ENCODE measurements around the gene KMT2C. TPM values are rescaled to one million over a fixed set of nuclear protein-coding genes. Genes with fewer than 3 reads are reported as not detected.

KMT2C gene
- total RNA-seq: 21.1 and 32.1 TPM in 2 replicates

DNA sequence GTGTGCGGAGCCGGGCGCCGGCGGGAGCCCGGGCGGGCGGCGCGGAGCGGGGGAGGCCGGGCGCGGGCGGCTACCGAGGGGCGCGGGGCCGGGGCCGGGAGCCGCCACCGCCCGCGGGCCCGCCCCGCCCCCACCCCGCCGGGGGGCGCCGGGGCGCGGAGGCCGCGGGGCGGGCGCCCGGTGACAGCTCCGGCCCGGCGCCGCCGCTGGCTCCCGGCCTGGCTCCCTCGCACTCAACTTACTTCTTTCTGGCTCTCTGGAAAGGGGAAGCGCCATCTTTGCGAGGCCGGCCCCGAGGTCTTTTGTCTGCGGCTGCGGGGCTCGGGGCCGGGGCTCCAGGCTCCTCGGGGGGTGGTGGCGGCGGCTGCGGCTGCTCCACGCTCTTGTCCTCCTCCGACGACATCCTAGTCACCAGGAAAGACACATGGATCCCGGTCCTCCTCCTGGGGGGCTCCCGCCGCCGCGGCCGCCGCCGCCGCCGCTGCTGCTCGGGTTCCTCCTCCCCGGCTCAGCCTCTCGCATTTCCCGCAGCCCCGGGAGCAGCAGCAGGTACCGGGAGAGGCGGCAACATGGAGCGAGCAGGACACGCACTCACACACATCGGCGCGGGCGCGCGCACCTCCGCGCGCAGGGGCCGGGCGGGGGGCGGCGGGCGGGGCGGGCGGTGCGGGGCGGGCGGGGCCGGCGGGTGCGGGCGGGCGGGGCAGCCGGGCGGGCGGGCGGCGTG lies at the start of gene KMT2C:
KMT2C (minus strand) TSS at position 620 of the 727 bp plus-strand sequence; CDS start at position 403, 217 bp downstream.
- Histone ChIP-seq H3K36me3 (ENCODE audit: control insufficient read depth, insufficient read depth, low read length) (no peaks in the 10 kb centered on the region), H3K4me3 (ENCODE audit: low read depth, low read length) (peak within 1 kb of the TSS; percentile 67), H3K27me3 (ENCODE audit: control insufficient read depth, insufficient read depth, low read length) (no peaks in the 10 kb centered on the region)
- FAIRE-seq (no peak), DNase-seq (ENCODE audit: low read depth) (no peak)
- no peak for TF ChIP-seq CTCF (IDR thresholded peaks at IDR 0.05; ENCODE audit: insufficient read depth, low read length, severe bottlenecking)

DNA sequence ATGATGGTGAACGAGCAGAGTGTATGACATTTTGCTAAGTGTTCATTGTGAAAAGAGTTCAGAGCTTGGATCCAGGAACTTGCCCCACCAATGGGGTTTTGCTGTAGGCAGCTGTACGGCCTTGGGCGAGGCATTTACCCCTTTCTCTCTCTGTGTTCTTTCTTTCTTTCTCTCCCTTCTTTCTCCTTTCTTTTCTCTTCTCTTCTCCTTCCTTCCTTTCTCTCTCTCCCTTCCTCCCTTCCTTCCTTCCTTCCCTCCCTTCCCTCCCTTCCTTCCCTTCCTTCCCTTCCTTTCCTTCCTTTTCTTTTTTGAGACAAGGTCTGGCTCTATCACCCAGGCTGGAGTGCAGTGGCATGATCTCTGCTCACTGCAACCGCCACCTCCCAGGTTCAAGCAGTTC lies 45.3 kb upstream of the KMT2C start:
- no peaks in the 10 kb centered on the region for H3K36me3 ChIP-seq (ENCODE audit: control insufficient read depth, insufficient read depth, low read length)
- TF ChIP-seq CTCF (IDR thresholded peaks at IDR 0.05; ENCODE audit: insufficient read depth, low read length, severe bottlenecking): no peak
- FAIRE-seq (no peak), DNase-seq (ENCODE audit: low read depth) (no peak)
- no peaks in the 10 kb centered on the region for H3K27me3 ChIP-seq (ENCODE audit: control insufficient read depth, insufficient read depth, low read length)
- no peak overlapping the region for H3K4me3 ChIP-seq (ENCODE audit: low read depth, low read length)

DNA sequence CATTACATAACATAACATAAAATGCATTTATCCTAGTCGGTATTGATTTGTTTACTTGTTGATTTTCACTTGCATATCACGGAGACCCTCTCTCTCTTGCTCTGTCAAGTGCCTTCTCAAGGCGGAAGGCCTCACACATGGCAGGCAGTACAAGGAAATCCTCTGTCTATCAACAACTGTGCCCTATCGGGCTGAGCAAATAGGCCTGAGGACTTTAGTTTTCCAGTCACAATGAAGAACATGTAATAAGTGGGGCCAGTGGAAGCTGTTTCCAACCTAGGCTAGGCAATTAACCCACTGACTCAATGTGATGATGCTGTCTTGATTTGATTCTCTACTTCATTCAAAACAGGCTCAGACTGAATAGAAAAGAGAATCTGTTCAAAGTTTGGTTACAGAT lies 44.9 kb upstream of the KMT2C start:
- DNase-seq (ENCODE audit: low read depth) (no peak), FAIRE-seq (no peak)
- Histone ChIP-seq H3K27me3 (ENCODE audit: control insufficient read depth, insufficient read depth, low read length) (no peaks in the 10 kb centered on the region), H3K4me3 (ENCODE audit: low read depth, low read length) (no peak overlapping the region), H3K36me3 (ENCODE audit: control insufficient read depth, insufficient read depth, low read length) (no peaks in the 10 kb centered on the region)
- TF ChIP-seq CTCF (IDR thresholded peaks at IDR 0.05; ENCODE audit: insufficient read depth, low read length, severe bottlenecking): no peak

DNA sequence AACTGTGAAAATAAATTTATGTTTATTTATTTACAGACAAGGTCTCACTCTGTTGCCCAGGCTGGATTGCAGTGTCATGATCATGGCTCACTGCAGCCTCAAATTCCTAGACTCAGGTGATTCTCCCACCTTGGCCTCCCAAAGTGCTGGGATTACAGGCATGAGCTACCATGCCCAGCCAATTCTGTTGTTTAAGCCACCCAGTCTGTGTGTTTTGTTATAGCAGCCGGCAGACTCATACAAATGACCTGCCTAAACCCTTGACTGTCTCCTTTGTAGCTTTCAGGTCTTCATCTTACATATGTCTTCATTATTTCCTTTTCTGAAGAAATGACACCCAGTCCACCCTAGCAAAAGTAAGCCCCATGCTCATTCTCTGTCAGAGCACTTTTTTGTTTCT lies 43.8 kb upstream of the KMT2C start:
- Histone ChIP-seq H3K27me3 (ENCODE audit: control insufficient read depth, insufficient read depth, low read length) (no peaks in the 10 kb centered on the region), H3K4me3 (ENCODE audit: low read depth, low read length) (no peak overlapping the region), H3K36me3 (ENCODE audit: control insufficient read depth, insufficient read depth, low read length) (no peaks in the 10 kb centered on the region)
- DNase-seq (ENCODE audit: low read depth) (no peak), FAIRE-seq (no peak)
- TF ChIP-seq CTCF (IDR thresholded peaks at IDR 0.05; ENCODE audit: insufficient read depth, low read length, severe bottlenecking): no peak

- DNase-seq (ENCODE audit: low read depth) (no peak), FAIRE-seq (no peak)
- Histone ChIP-seq H3K4me3 (ENCODE audit: low read depth, low read length) (no peak overlapping the region), H3K36me3 (ENCODE audit: control insufficient read depth, insufficient read depth, low read length) (no peaks in the 10 kb centered on the region), H3K27me3 (ENCODE audit: control insufficient read depth, insufficient read depth, low read length) (no peaks in the 10 kb centered on the region)
- no peak for TF ChIP-seq CTCF (IDR thresholded peaks at IDR 0.05; ENCODE audit: insufficient read depth, low read length, severe bottlenecking)
Measured at GRCh38 chr7:152478140-152478539, 42.3 kb upstream of the KMT2C start.

- no peak for TF ChIP-seq CTCF (IDR thresholded peaks at IDR 0.05; ENCODE audit: insufficient read depth, low read length, severe bottlenecking)
- no peak for FAIRE-seq
- no peak overlapping the region for H3K4me3 ChIP-seq (ENCODE audit: low read depth, low read length)
- no peak for DNase-seq (ENCODE audit: low read depth)
- no peaks in the 10 kb centered on the region for H3K36me3 ChIP-seq (ENCODE audit: control insufficient read depth, insufficient read depth, low read length)
- H3K27me3 ChIP-seq (ENCODE audit: control insufficient read depth, insufficient read depth, low read length): no peaks in the 10 kb centered on the region
Measured at GRCh38 chr7:152477079-152477478, 41.3 kb upstream of the KMT2C start.
